PC-3 (cell line): ENCODE measurements around the gene LENEP. TPM values are rescaled to one million over a fixed set of nuclear protein-coding genes. Genes with fewer than 3 reads are reported as not detected.

Experiments used
- ATAC-seq: fragments of 200-7000 bp; cut with Tn5 transposase; 2 replicates; pipeline ENCODE4 v1.9.1; 2020; ENCODE audit warnings: mild to moderate bottlenecking, moderate library complexity
- BruUV-seq: library from RNA; stranded (reverse); fragments of 400-500 nt; replicated peaks from 2 replicates; lab custom pipeline; 2021; lab: Mats Ljungman, UMichigan
- CTCF ChIA-PET: fragments of 300-600 bp; sonication (Branson Sonifier 250); formaldehyde crosslinking; loops from one replicate; lab custom pipeline; 2022; ENCODE audit warnings: antibody characterized with exemption; lab: Charles Lee
- POLR2A ChIA-PET: fragments of 300-600 bp; sonication (Branson Sonifier 250); formaldehyde crosslinking; loops from one replicate; lab custom pipeline; 2022; ENCODE audit warnings: antibody characterized with exemption; ENCODE audit not compliant: unreplicated experiment; lab: Charles Lee
- DNase-seq: peaks from one replicate; pipeline ENCODE4 v3.0.0-alpha.2; 2015
- H2AFZ ChIP-seq: fragments of 300-600 bp; sonication (generic); 2 replicates; pipeline ENCODE4 v1.6.0; 2016; ENCODE audit warnings: antibody characterized with exemption, low read length
- H3F3A ChIP-seq: fragments of 300-600 bp; sonication (generic); one replicate; pipeline ENCODE4 v1.6.0; 2017; ENCODE audit warnings: antibody characterized with exemption, low read length, control low read depth, mild to moderate bottlenecking; ENCODE audit not compliant: unreplicated experiment
- H3K27ac ChIP-seq: fragments of 300-600 bp; sonication (generic); 2 replicates; pipeline ENCODE4 v1.5.1; 2016; ENCODE audit warnings: mild to moderate bottlenecking, low read length
- H3K27me3 ChIP-seq: fragments of 300-600 bp; sonication (generic); 2 replicates; pipeline ENCODE4 v1.6.1; 2016; ENCODE audit warnings: low read length, mixed read lengths
- H3K36me3 ChIP-seq: fragments of 300-600 bp; sonication (generic); 2 replicates; pipeline ENCODE4 v1.6.1; 2016; ENCODE audit warnings: low read depth, mixed run types, low read length, mixed read lengths
- H3K4me1 ChIP-seq: fragments of 300-600 bp; sonication (generic); 2 replicates; pipeline ENCODE4 v1.5.1; 2016; ENCODE audit warnings: low read length; ENCODE audit not compliant: insufficient read depth
- H3K4me2 ChIP-seq: fragments of 300-600 bp; sonication (generic); 2 replicates; pipeline ENCODE4 v1.6.0; 2016; ENCODE audit warnings: low read length
- H3K4me3 ChIP-seq: fragments of 300-600 bp; sonication (generic); 2 replicates; pipeline ENCODE4 v1.5.1; 2016; ENCODE audit warnings: mild to moderate bottlenecking, low read length, mixed read lengths
- H3K79me2 ChIP-seq: fragments of 300-600 bp; sonication (generic); 2 replicates; pipeline ENCODE4 v1.6.1; 2017; ENCODE audit warnings: low read length, mixed read lengths
- H3K9ac ChIP-seq: fragments of 300-600 bp; sonication (generic); 2 replicates; pipeline ENCODE4 v1.6.0; 2016; ENCODE audit warnings: mild to moderate bottlenecking, low read length
- H3K9me2 ChIP-seq: fragments of 300-600 bp; sonication (generic); replicated peaks from 2 replicates; pipeline ENCODE4 v1.6.1; 2016; ENCODE audit warnings: mixed run types, low read length, mixed read lengths
- H3K9me3 ChIP-seq: fragments of 300-600 bp; sonication (generic); 2 replicates; pipeline ENCODE4 v1.6.1; 2016; ENCODE audit warnings: low read length, mixed read lengths
- H4K20me1 ChIP-seq: fragments of 300-600 bp; sonication (generic); 2 replicates; pipeline ENCODE4 v1.6.1; 2016; ENCODE audit warnings: low read length, mixed read lengths
- CTCF ChIP-seq: fragments of 300-600 bp; sonication (generic); conservative IDR thresholded peaks from 2 replicates; pipeline ENCODE4 v1.5.1; 2017; ENCODE audit warnings: antibody characterized with exemption, low read depth, mild to moderate bottlenecking, low read length
- EZH2 ChIP-seq: fragments of 300-600 bp; sonication (generic); IDR thresholded peaks from one replicate; pipeline ENCODE4 v1.6.1; 2017; ENCODE audit warnings: antibody characterized with exemption, mild to moderate bottlenecking, low read length; ENCODE audit not compliant: unreplicated experiment
- EZH2phosphoT487 ChIP-seq: fragments of 300-600 bp; sonication (generic); IDR thresholded peaks from 2 replicates; pipeline ENCODE4 v1.6.1; 2018; ENCODE audit warnings: mild to moderate bottlenecking, antibody characterized with exemption, low read length, borderline replicate concordance
- intact Hi-C: fragments of 100-400 bp; cut with micrococcal nuclease; formaldehyde crosslinking; loops from 2 replicates; pipeline ENCODE4 v1.9.0; 2023
- total RNA-seq: library from RNA; depleted of rRNA; stranded (reverse); fragments of >200 nt; gene quantifications from 2 replicates; pipeline ENCODE4 v1.2.3, GENCODE V29; 2014

The LENEP gene
- total RNA-seq, 1 experiment from 2014 or later = not detected

GRCh38 chr1:155040358-155041093 is 47.1 kb downstream of the LENEP start:
- no peaks in the 10 kb centered on the region for H4K20me1 ChIP-seq
- no peak overlapping the region for H3K9ac ChIP-seq
- ChIA-PET POLR2A (no interaction called here), CTCF (no interaction called here)
- TF ChIP-seq EZH2phosphoT487 (no peak), CTCF (no peak), EZH2 (no peak)
- H3K79me2 ChIP-seq = no peaks in the 10 kb centered on the region
- no TSS peak for BruUV-seq
- H2AFZ ChIP-seq = no peak overlapping the region
- H3F3A ChIP-seq = no peaks in the 10 kb centered on the region
- peaks cover 29% of the 10 kb centered on the region for H3K4me1 ChIP-seq
- H3K36me3 ChIP-seq = no peaks in the 10 kb centered on the region
- H3K9me3 ChIP-seq = no peaks in the 10 kb centered on the region
- intact Hi-C loops = no loop called here
- H3K9me2 ChIP-seq = no peaks in the 10 kb centered on the region
- no peaks in the 10 kb centered on the region for H3K27me3 ChIP-seq
- H3K27ac ChIP-seq = no peak overlapping the region
- H3K4me3 ChIP-seq = no peak overlapping the region
- no peak for ATAC-seq
- no peak for DNase-seq
- H3K4me2 ChIP-seq = no peak overlapping the region

GRCh38 chr1:155042789-155043188 is 49.4 kb downstream of the LENEP start:
- H2AFZ ChIP-seq = no peak overlapping the region
- H3F3A ChIP-seq = no peaks in the 10 kb centered on the region
- H3K4me2 ChIP-seq = no peak overlapping the region
- H3K27me3 ChIP-seq = no peaks in the 10 kb centered on the region
- H3K36me3 ChIP-seq = no peaks in the 10 kb centered on the region
- no peaks in the 10 kb centered on the region for H3K9me2 ChIP-seq
- no peak overlapping the region for H3K9ac ChIP-seq
- no peak overlapping the region for H3K27ac ChIP-seq
- H3K9me3 ChIP-seq = no peaks in the 10 kb centered on the region
- BruUV-seq = no TSS peak
- H3K4me1 ChIP-seq = peaks cover 33% of the 10 kb centered on the region
- TF ChIP-seq CTCF (no peak), EZH2phosphoT487 (no peak), EZH2 (no peak)
- POLR2A ChIA-PET = no interaction called here
- no peaks in the 10 kb centered on the region for H4K20me1 ChIP-seq
- H3K79me2 ChIP-seq = no peaks in the 10 kb centered on the region
- DNase-seq (no peak), ATAC-seq (no peak)
- no peak overlapping the region for H3K4me3 ChIP-seq
- CTCF ChIA-PET = interaction anchor here (0.7 kb wide), 1 partner anchor 42 kb away, joined by 14 read pairs; no protein-coding TSS in a partner anchor
- intact Hi-C loops = no loop called here

GRCh38 chr1:155043301-155043702 is 49.9 kb downstream of the LENEP start:
- Histone ChIP-seq H3K36me3 (no peaks in the 10 kb centered on the region), H3K9ac (no peak overlapping the region), H3K79me2 (no peaks in the 10 kb centered on the region), H3K27ac (no peak overlapping the region), H3K4me1 (peaks cover 28% of the 10 kb centered on the region), H2AFZ (no peak overlapping the region), H3K4me3 (no peak overlapping the region), H3K27me3 (no peaks in the 10 kb centered on the region), H4K20me1 (no peaks in the 10 kb centered on the region), H3K9me2 (no peaks in the 10 kb centered on the region), H3K4me2 (no peak overlapping the region), H3K9me3 (no peaks in the 10 kb centered on the region), H3F3A (no peaks in the 10 kb centered on the region)
- ChIA-PET POLR2A (no interaction called here), CTCF (interaction anchor here (2.3 kb wide), 1 partner anchor 42 kb away, joined by 27 read pairs; no protein-coding TSS in a partner anchor)
- no peak for DNase-seq
- no TSS peak for BruUV-seq
- no peak for TF ChIP-seq EZH2
- no peak for TF ChIP-seq CTCF
- no peak for TF ChIP-seq EZH2phosphoT487
- intact Hi-C loops = no loop called here
- no peak for ATAC-seq
